Right lobe of liver (tissue), 6 donors: ENCODE results near the gene BTD. TPM values are rescaled to one million over a fixed set of nuclear protein-coding genes. Genes with fewer than 3 reads are reported as not detected.
A peak's percentile ranks its signal among the peaks of the same experiment; 100 is the strongest.
"Not testable (repeated sequence)": the region's sequence is repeated elsewhere in the genome, so short reads cannot be mapped to it uniquely, and the experiment has no call there.

Source experiments
- ATAC-seq, 4 donors: fragments of 200-7000 bp; cut with Tn5 transposase; one replicate each; pipeline ENCODE4 v1.9.1; 2020; ENCODE audit warnings: mild to moderate bottlenecking in 4 of 4, moderate library complexity in 4 of 4
- DNase-seq, 3 donors: peaks; one replicate each; pipeline ENCODE4 v3.0.0-alpha.2; 2020
- H3K27ac ChIP-seq, 3 donors: fragments of 200-600 bp; one replicate each; pipeline ENCODE4 v1.8.0; 2022
- H3K27me3 ChIP-seq, 2 donors: fragments of 200-600 bp; one replicate each; pipeline ENCODE4 v1.8.0; 2022
- H3K36me3 ChIP-seq, 4 donors: fragments of 200-600 bp; sonication (generic) in 1 of 4; one replicate each; pipeline versions ENCODE4 v1.5.1 to v1.8.0; 2017 to 2022; ENCODE audit warnings: control low read depth in 1 of 4
- H3K4me1 ChIP-seq, 4 donors: fragments of 200-600 bp; sonication (generic) in 1 of 4; one replicate each; pipeline versions ENCODE4 v1.5.1 to v1.8.0; 2017 to 2022; ENCODE audit warnings: control low read depth in 1 of 4
- H3K4me3 ChIP-seq, 3 donors: fragments of 200-600 bp; one replicate each; pipeline ENCODE4 v1.8.0; 2022
- H3K9me3 ChIP-seq, 4 donors: fragments of 200-600 bp; sonication (generic) in 1 of 4; one replicate each; pipeline versions ENCODE4 v1.5.1 to v1.8.0; 2017 to 2022; ENCODE audit warnings: control low read depth in 1 of 4
- CTCF ChIP-seq, 4 donors: fragments of 200-600 bp in 3 of 4; fragments of 450-650 bp in 1 of 4; IDR thresholded peaks; one replicate each; pipeline versions ENCODE4 v1.5.1 to v1.8.0; 2016 to 2022; ENCODE audit warnings: antibody characterized with exemption in 4 of 4, mild to moderate bottlenecking in 2 of 4
- POLR2A ChIP-seq: fragments of 450-650 bp; IDR thresholded peaks from one replicate; pipeline ENCODE4 v1.6.1; 2017; ENCODE audit warnings: antibody characterized with exemption, mild to moderate bottlenecking
- WGBS: methylation state at CpG from one replicate; pipeline ENCODE4 v1.1.6; 2018; ENCODE audit warnings: low coverage, low lambda C conversion rate; ENCODE audit not compliant: insufficient coverage; ENCODE audit errors: missing lambda C conversion rate; 5-methylcytosine and 5-hydroxymethylcytosine counted together
- intact Hi-C, 2 donors: fragments of 100-400 bp; cut with DNase I; formaldehyde crosslinking; loops; one replicate each; pipeline versions ENCODE4 v1.11.2 to v1.14.1; 2022
- total RNA-seq, 6 experiments: library from RNA; depleted of rRNA in 2 of 6; stranded (reverse); fragments of >200 nt in 2 of 6; fragmentation: NEBNext Ultra II Directional in 3 of 6; extraction: Animal tissue kit (Norgen Biotek cat#: 25700) in 3 of 6; gene quantifications; one replicate each; pipeline versions ENCODE4 v1.1.0 to v1.2.4, GENCODE V29; 2016 to 2023
- donor health status: DM: no; HTN: yes; CAD: no.
- donor health status: DM: no; HTN: no; CAD: no.
- donor health status: DM: no; HTN: no; CAD: no.
- donor health status: DM: no; HTN: yes; CAD: no.
- donor health status: DM: no; HTN: yes; CAD: no.

Gene BTD
- total RNA-seq, 6 experiments from 2014 or later = 47.5 to 70.3 (median 54.5) TPM

GRCh38 chr3:15614958-15615357 lies 13.4 kb downstream of the BTD start:
- Histone ChIP-seq H3K9me3 (peaks cover 0 to under 1% (median 0%) of the 10 kb centered on the region in 4 donors), H3K27ac (no peak overlapping the region), H3K36me3 (no peaks in the 10 kb centered on the region), H3K4me3 (no peak overlapping the region), H3K4me1 (peaks cover 0 to 49% (median 13%) of the 10 kb centered on the region in 4 donors), H3K27me3 (no peaks in the 10 kb centered on the region)
- WGBS = 70% methylated on average over 1 of the region's 1 CpG
- intact Hi-C loops = no loop called here
- TF ChIP-seq CTCF (IDR thresholded peaks at IDR 0.05) (no peak), POLR2A (no peak)
- no peak for ATAC-seq
- no peak for DNase-seq

- 92% methylated on average over 6 of the region's 6 CpGs for WGBS
- intact Hi-C loops = no loop called here
- H3K4me1 ChIP-seq = peaks cover 0 to 38% (median 7%) of the 10 kb centered on the region in 4 donors
- H3K27me3 ChIP-seq = no peaks in the 10 kb centered on the region
- peaks cover 0 to 9% (median 0%) of the 10 kb centered on the region in 4 donors for H3K9me3 ChIP-seq
- TF ChIP-seq CTCF (IDR thresholded peaks at IDR 0.05) (no peak), POLR2A (no peak)
- no peak overlapping the region for H3K4me3 ChIP-seq
- no peak overlapping the region for H3K27ac ChIP-seq
- H3K36me3 ChIP-seq = peaks cover 0 to 3% (median 0%) of the 10 kb centered on the region in 4 donors
- DNase-seq (no peak), ATAC-seq (no peak)
These were observed 14.5 kb downstream of the BTD start for GRCh38 chr3:15616053-15616452.

- H3K4me3 ChIP-seq, DNase-seq, intact Hi-C loops, H3K36me3 ChIP-seq, ATAC-seq, H3K9me3 ChIP-seq, H3K27me3 ChIP-seq: not testable (repeated sequence)
- Histone ChIP-seq H3K4me1 (peaks cover 0 to 17% (median 0%) of the 10 kb centered on the region in 4 donors), H3K27ac (peak overlapping the region in 1 of 3 donors; percentile 10)
- WGBS = 87% methylated on average over 7 of the region's 8 CpGs
These were observed 18.3 kb downstream of the BTD start for GRCh38 chr3:15619659-15620464.

GRCh38 chr3:15623535-15624440 lies 22.2 kb downstream of the BTD start:
- intact Hi-C loops = no loop called here
- Histone ChIP-seq H3K9me3 (peaks cover 0 to 9% (median 0%) of the 10 kb centered on the region in 4 donors), H3K27ac (no peak overlapping the region), H3K27me3 (no peaks in the 10 kb centered on the region), H3K36me3 (peaks cover 0 to 7% (median 0%) of the 10 kb centered on the region in 4 donors), H3K4me3 (no peak overlapping the region), H3K4me1 (peaks cover 0 to 13% (median 0%) of the 10 kb centered on the region in 4 donors)
- TF ChIP-seq CTCF (IDR thresholded peaks at IDR 0.05) (no peak), POLR2A (no peak)
- WGBS = 63% methylated on average over 4 of the region's 4 CpGs
- no peak for ATAC-seq
- no peak for DNase-seq
